HG03060 (cell line): ENCODE data around the gene TMSB15C.
A peak's percentile ranks its signal among the peaks of the same experiment; 100 is the strongest.
"Not testable (repeated sequence)": the region's sequence is repeated elsewhere in the genome, so short reads cannot be mapped to it uniquely, and the experiment has no call there.

Source experiments
- ATAC-seq: cut with Tn5 transposase; IDR thresholded peaks from one replicate; pipeline ENCODE4 v1.9.1; 2021; ENCODE audit warnings: low read depth, moderate number of reproducible peaks; ENCODE audit not compliant: unreplicated experiment

TMSB15C gene

DNA sequence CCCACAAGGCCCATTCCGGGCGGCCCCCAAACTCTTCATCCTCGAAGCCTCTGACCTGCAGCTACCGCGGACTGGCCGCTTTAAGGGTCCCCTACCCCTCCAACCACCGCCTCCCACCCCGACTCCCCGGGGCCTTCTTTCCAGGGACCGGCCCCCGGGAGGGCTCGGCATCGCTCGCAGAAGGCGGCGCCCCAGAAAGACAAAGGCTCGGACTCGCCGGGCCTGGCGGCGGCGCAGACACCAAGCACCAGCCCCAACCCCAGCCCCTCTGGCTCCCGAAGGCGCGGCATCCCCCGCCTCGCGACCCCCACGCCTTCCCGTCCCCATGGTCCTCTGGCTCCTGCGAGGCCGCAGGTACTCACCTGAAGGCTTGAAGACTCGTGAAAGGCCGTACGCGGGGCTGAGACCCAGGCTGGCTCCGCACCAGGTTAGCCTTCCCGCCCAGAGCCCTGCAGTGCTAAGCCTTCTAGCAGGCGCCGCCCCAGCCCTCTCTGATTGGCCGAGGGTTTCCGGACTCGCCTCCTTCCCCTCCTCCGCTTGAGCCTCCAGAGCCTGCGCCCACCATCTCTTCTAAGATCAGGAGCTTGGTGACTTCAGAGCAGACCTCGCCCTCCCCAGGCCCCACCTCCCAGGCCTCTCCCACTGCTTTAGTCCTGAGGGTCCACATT is at the start of gene TMSB15C:
TSS of gene TMSB15C (minus strand) at position 459 of the 668 bp plus-strand sequence.
- peak; percentile 80 for ATAC-seq

DNA sequence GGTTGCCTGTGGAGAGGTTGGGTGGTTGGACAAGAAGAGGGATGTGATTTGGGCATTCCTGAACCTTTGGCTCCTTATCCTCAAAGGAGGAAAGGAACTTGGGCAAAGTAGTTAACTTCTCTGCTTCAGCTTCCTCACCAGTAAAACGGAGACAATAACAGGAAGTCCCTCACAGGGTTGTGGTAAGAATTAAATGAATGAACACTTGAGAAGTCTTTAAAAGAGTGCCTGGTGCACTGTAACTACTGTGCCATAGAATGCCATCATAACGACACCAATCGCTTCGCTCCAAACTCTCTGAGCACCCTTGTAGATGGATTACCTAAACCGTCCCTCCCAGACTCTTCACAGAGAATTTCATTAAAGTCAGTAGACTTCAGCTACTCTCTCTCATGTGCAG is 46.8 kb upstream of the TMSB15C start:
- no peak for ATAC-seq

DNA sequence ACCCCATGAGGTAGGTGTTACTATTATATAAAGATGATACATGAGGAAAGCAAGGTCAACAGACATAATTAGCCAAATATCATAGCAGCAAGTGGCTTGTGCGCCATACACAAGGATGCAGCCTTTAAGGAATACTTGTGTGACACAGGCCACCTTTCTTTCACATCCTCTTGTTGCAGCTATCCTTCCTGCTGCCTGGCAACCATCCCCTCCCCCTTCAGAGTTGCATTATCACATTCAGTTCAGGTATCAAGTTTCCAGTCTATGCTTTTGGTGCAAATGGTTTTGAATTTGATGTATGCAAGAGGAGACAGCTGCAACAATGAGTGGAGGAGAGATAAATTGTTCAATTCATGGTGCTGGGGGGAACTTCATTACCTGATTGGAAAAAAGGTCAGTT is 42.7 kb upstream of the TMSB15C start:
- ATAC-seq, result no peak

DNA sequence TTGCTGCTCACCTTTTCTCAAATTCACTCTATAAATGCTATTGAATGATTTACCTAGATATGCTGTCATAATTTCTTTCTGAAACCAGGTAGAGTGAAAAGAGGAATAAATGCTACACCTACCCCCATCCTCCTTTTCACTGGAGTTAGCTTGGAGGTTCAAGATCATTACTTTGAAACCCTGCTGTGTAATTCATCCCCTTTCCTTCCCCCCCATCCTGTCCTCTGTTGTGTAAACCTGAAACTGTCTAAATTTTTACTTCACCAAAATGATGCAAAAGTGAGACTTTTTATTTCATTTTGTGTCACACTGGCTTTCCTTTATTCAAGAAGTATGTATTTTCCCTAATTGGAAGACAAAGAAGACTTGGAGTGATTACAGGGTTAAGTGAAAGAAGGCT is 41.7 kb upstream of the TMSB15C start:
- no peak for ATAC-seq

DNA sequence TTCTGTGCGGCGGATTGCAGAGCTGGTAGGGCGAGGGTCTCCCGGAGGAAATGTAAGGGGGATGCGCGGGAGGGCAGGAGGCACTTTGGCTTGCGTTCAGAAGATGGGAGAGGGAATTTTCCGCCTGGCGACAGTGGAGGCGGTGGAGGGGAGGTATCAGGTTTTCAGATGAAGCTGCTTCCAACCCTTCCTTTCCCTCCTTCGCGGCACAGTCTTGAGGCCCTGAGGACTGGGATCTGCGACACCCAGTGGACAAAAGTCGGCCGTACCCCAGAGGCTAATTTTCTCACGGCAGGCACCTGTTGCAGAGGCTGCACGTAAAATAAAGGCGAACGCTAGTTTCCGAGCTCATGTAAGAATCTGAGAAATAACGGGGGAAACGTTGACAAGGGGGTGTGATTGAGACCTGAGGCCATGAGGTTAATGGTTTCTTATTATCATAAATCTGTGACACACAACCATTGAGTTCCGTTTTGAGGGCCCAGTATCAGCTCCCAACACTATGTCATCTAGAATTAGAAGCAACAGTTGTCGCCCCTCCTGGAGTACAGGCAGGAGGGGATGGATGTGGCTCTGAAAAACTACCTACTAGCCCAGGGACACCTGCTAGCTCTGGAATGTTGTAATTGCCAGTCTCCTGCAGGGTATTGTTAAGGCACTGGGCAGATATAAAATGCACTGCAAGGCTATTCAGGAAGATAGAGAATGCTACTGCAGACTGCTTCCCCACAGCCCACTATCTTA is 37.4 kb upstream of the TMSB15C start:
- no peak for ATAC-seq

DNA sequence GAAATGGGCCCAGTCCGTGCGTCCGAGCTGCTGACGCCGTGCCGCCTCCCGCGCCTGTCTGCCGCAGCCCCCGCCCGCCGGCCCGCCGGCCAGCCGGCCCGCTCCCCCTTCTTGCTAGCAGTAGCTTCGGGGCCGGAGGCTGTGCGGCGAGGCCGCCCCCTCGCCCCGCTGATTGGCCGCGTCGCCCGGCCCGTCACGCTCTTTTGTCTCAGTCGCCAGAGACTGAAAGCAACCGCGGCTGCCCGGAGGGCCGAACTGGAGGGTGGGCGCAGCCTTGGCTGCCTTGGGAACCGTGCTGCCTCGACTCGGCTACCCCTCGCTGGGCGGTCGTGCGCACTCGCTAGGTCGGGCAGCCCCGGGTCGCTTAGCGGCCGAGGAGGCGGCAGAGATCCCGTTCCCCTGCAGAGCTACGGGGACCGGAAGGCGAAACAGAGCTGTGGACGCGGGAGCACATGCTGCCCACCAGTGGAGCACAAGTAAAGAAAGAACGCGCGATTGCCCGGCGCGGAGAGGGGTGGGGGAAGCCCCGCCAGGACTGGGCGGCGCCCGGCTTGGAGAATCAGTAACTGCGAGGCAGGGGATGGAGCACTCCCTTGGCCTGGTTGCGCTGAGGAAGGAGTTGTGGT is 36.4 kb upstream of the TMSB15C start, which contains the start of gene ZCCHC18:
TSS of gene ZCCHC18 (plus strand) at position 198 of the 626 bp plus-strand sequence. CDS start 1,589 bp downstream, outside the sequence.
- ATAC-seq, result peak; percentile 48

DNA sequence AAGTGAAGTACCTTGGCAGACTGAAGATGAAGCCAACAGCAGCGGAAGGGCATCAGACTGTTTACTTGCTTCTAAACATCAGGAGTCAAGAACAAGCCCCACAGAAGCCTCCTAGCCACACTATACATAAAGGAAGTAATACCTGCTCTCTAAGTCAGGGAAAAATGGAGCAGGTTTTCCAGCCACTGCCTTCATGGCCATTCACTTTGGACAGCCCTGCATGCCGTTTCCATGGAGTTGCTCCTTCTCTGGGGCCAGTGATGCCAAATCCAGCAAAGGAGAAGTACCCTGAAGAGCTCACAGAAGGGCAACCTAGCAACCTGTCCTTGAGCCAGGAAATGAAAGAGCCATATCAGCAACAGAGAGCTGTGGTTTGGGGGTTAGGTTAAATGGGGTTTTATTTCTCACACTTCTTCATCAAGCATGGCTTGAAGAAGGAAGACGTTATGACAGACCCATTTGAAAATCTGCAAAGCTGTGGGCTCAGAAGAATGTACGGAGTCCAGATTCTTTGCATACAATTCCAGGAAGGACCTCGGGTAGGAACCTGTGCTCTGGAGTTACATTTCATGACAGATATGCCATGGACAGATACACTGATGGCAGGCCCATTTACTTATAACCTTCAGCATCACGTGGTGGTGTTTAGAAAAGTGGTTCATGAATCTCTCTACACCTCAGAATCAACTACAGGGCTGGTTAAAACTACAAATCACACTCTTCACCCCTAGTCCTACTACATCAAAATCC is 34.6 kb upstream of the TMSB15C start:
- ATAC-seq, result not testable (repeated sequence)

DNA sequence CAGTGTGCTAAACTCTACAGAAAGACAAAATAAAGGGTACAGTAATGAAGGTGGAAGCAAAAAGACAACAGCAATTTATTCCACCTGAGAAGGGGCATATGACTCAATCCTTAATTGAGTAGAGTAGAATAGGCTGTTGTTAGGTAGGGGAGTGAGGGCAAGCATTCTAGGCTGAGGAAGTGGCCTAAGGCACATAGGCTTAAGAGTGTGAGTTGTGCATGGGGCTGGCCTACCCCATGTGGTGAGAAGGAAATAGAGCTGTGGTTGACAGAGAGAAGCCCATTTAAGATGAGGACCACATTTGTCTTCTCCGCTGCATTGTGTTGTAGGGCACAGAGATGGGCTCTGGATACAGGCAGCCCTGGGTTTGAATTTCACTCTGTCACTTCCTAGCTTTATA is 32.9 kb upstream of the TMSB15C start:
- ATAC-seq, result no peak

DNA sequence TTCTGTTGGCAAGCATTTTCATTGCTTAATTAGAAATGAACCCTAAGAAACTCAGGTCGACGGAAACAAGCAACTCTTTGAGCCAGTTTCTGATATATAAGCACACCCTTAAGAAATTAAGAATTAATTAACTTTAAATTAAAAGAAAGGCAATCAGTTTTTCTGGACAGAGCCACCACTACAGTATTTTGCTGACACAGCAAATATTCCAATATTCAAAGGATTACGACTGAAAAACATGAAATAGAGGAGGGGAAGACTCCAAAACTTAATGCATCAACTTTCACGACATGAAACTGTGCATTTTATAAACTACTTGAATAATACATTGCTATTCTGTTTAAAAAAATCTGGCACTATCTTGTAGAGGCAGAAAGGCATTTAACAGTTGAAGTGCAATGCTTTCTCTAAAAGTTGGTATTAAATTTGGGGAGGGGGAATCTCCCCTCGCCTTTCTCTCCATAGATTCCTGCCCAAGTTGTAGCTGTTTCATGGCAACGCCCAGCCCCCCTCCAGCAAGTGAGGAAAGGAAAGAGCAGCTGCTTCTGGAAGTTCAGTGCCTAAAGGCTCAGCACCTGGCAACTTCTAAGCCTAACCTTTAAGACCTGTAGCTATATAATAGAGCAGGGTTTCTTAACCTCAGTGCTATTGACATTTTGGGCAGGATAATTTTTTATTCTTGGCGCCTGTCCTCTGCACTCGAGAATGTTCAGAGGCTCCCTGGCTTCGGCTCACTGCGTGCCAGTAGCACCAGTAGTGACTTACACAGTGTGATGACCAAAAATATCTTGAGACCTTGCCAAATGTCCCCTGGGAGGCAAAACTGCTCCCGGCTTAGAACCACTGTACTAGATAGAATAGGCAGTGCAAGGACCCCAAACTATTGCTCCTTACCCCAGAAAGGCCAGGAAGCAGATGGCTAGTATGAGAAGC is 29.6 kb upstream of the TMSB15C start:
- no peak for ATAC-seq

DNA sequence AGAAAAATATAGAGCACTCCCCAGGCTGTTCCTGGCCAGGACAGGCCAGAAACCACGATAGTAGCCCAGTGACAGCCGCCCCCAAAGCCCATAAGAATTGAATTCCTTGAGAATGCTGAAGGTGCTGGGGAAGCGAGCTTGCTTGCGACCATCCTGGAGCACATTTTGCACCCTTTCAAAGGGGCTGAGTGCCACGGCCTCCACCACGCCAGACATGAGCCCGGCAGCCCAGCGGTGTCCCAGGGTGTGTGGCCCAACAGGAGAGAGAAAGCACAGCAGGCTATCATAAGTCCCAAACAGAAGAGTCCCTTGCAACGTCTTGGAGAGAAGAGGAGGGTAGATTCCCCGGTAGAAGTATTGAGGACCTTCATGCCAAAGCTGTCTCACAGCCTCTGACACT is 28.6 kb upstream of the TMSB15C start:
- ATAC-seq, result no peak

DNA sequence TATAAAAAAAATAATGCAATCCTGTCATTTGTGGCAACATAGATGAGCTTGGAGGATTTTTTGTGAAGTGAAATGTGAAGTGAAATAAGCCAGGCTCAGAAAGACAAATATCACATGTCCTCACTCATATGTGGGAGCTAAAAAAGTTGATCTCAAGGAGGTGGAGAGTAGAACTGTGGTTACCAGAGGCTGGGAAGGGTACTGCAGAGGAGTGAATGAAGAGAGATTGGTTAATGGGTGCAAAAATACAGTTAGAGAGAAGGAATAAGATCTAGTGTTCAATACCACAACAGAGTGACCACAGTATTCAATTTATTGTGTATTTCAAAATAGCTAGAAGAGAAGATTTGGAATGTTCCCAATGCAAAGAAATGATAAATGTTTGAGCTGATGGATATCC is 22.9 kb upstream of the TMSB15C start:
- no peak for ATAC-seq

DNA sequence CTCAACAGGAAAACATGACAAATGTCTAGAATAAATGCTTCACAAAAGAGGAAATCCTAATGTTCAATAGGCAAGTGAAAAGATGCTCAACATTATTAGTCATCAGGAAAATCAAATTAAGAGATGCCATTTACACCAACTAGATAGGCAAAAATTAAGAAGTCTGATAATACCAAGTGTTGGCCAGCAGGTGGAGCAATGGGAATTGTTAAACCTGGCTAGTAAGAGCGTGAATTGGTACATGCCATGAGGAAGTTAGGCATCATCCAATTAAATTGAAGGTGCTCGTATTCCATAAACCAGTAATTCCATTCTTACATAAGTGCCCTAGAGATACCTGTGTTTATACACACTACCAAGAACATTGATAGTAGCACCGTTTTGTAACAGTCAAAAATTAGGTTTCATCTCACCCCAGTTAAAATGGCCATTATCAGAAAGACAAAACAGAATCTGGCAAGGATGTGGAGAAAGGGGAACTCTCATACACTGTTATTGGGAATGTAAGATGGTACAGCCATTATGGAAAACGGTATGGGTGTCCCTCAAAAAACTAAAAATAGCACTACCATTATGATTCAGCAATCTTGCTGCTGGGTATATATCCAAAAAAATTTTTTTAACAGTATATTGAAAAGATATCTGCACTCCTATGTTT is 22.2 kb upstream of the TMSB15C start:
- ATAC-seq, result no peak

DNA sequence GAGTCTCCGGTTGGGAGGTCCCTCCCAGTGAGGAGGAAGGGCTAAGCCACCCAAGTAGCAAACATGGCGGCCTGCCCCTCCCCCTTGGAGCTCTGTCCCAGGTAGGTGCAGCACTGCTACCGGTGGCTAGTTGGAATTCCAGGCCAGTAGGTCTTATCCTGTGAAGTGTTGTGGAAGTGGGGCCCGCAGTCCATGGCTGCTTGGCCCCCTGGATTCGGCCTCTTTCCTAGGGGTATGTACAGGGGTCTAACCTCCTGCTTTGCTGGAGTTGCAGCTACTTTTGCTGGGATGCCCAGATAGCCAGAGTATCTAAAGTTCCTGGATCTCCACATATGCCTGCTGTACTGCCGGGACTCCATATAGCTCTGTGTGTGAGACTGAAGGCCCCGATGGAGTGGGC is 9.9 kb upstream of the TMSB15C start:
- ATAC-seq, result no peak

DNA sequence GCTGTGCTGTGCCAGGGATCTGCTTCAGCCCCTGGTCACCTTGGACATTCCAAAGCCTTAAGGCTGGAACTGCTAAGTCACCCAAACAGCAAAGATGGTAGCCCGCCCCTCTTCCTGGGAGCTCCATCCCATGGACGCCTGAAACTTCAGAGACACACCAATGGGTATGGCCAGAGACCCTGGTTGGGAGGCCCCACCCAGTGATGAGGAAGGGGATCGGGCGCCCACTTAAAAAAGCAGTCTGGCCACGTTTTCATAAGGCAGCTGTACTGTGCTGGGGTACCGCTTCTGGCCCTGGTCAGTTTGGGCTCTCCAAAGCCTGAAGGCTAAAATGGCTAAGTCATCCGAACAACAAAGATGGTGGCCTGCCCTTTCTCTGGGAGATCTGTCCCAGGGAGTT is 9.4 kb upstream of the TMSB15C start:
- no peak for ATAC-seq

DNA sequence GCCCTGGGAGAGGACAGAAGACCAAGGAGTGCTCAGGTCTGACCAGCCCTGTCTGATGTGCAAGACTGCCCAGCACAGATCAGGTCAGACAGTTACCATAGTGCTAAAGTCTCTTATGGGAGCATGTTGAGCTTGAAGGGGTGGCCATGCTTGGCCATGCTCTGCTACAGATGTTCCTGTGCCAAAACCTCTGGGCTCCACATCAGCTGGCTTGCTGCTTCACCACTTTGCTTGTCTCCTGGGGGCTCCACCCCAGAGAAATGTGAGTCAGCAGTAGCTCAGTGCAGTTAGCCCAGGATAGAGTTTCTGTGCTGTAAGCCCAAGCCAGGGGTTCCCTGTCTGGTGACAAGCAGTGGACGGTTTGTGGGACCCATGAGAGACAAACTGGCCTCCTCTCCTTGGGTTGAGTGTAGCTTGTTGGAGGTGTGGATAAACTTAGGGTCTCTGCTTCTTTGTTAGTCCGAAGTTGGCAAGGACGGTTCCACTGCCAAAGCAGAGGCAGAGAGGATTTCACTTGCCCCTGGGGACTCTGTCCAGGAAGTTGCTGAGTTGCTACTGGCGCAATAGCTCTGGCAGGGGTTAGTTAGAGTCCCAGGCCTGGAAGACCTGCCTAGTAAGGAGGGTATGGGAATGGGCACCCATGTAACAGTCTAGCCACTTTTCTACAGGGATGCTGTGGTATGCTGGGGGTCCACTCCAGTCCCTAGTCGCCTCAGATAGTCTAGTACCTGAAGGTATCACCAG is 8.7 kb upstream of the TMSB15C start:
- ATAC-seq, result no peak

DNA sequence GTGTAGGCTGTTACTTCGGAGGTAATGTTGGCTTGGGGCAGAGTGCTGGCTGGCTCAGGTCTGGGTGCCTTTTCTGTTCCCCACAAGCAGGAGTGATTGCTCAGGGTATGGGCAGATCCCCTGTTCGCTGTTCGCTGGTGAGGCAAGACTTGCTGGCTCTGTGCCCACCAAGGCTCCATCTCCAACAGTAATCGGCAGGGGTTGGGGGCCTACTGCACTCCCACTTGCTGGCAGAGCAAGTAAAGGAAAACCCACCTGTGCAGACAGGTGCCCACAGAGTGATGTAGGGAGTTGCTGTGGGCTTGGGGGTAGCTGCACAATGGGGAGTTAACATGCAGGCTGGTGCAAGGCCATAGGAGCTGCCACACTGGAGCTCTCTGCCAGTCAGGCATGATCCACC is 8.0 kb upstream of the TMSB15C start:
- ATAC-seq, result no peak

DNA sequence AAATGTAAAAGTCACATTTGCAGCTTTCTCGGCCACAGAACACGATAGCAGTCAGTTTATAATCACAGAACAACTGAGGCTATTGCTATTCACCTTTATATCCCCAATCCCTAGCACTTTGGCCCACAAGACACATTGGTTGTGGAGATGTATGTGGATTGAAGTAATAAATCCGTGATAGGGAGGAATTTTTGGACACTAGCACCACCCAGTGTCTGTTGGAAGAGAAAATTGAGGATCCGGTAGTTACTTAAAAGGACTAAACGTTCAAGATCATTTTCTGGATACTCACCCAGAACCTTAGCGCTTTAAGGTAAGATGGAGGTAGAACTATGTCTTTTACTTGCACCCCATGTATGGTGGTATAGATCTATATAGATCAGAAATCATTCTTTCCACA is 1.8 kb upstream of the TMSB15C start:
- not testable (repeated sequence) for ATAC-seq

DNA sequence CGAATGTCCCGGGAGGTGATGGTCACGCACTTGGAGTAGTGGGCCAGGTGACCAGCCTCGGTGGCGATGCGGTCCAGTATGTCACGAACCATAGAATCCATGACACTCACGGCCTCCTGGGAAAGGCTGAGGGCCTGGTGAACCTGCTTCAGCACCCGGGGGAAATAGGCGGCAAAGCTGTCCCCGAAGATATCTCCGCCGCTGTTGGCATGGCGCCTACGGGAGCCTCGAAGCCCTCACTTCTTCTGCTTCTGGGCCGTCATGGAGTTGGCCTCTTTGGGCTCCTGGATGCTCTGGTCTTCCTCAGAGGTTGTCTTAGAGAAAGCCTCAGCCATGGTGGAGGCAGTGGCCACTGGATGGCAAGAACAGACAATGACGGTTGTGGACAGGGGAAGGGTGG is 13.4 kb downstream of the TMSB15C start:
- not testable (repeated sequence) for ATAC-seq

DNA sequence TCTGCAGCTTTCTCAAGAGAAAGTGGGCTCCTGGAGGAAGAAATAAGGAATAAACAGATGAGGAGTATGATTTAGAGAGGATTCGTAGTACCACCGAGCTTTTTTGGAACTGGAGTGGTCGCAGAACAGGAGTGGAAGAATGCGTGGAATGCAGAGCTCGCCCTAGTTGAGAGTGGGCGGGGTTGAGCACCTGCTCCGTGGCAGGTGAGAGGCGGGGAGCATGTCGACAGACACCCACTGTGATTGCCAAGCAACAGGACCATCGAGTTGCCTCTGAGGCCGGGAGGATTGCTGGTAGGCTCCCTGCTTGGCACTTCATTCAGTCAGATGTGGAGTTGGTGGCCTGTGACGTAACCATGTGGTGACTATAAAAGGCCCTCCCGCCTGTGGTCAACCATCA is 21.1 kb downstream of the TMSB15C start:
- not testable (repeated sequence) for ATAC-seq
